Psoas muscle (tissue), 8 donors: ENCODE data around the gene PIP4K2C. TPM values are rescaled to one million over a fixed set of nuclear protein-coding genes. Genes with fewer than 3 reads are reported as not detected.

Source experiments
- ATAC-seq, 4 donors: fragments of 200-7000 bp; cut with Tn5 transposase; one replicate each; pipeline ENCODE4 v1.9.1; 2020; ENCODE audit warnings: moderate library complexity in 3 of 4, mild to moderate bottlenecking in 2 of 4
- DNase-seq, 2 donors: peaks; one replicate each; pipeline ENCODE4 v3.0.0-alpha.2; 2020
- H3K27ac ChIP-seq: fragments of 200-600 bp; one replicate; pipeline ENCODE4 v1.8.0; 2022
- H3K27me3 ChIP-seq, 3 donors: fragments of 200-600 bp in 1 of 3; one replicate each; pipeline versions ENCODE4 v1.6.1 to v1.8.0; 2013 to 2022; ENCODE audit warnings: low read length in 2 of 3, mild to moderate bottlenecking in 2 of 3, moderate library complexity in 1 of 3; ENCODE audit not compliant: insufficient read depth in 3 of 3
- H3K36me3 ChIP-seq, 2 donors: fragments of 200-600 bp in 1 of 2; one replicate each; pipeline versions ENCODE4 v1.6.1 to v1.8.0; 2013 to 2022; ENCODE audit warnings: low read depth in 1 of 2, mild to moderate bottlenecking in 1 of 2, moderate library complexity in 1 of 2; ENCODE audit not compliant: insufficient read depth in 1 of 2
- H3K4me1 ChIP-seq: fragments of 200-600 bp; one replicate; pipeline ENCODE4 v1.8.0; 2022
- H3K4me3 ChIP-seq: fragments of 200-600 bp; one replicate; pipeline ENCODE4 v1.8.0; 2022; ENCODE audit warnings: mild to moderate bottlenecking
- H3K9me3 ChIP-seq: fragments of 200-600 bp; one replicate; pipeline ENCODE4 v1.8.0; 2022
- CTCF ChIP-seq: fragments of 200-600 bp; IDR thresholded peaks from one replicate; pipeline ENCODE4 v1.8.0; 2022; ENCODE audit warnings: antibody characterized with exemption
- WGBS, 3 donors: extraction: QIAGEN DNeasy Blood & Tissue Kit; methylation state at CpG; one replicate each; pipeline versions ENCODE4 v1.1.6 to v1.1.7; 2013; 5-methylcytosine and 5-hydroxymethylcytosine counted together
- intact Hi-C, 2 donors: fragments of 100-400 bp; cut with DNase I; formaldehyde crosslinking; loops; one replicate each; pipeline versions ENCODE4 v1.11.0 to v1.14.2; 2022
- polyA plus RNA-seq, 3 donors: library from polyadenylated mRNA; stranded (reverse); fragments of 200-250 nt; gene quantifications; one replicate each; pipeline ENCODE4 v1.2.3, GENCODE V29; 2013
- total RNA-seq, 4 donors: library from RNA; stranded (reverse); fragmentation: NEBNext Ultra II Directional in 2 of 4; extraction: Animal tissue kit (Norgen Biotek cat#: 25700) in 2 of 4; gene quantifications; one replicate each; pipeline versions ENCODE4 v1.2.1 to v1.2.4, GENCODE V29; 2021 to 2023
- donor health status: healthy with polysubstance abuse.
- donor health status: DM: no; HTN: no; CAD: no; lungs with moderate emphysema.
- donor health status: Bipolar disorder and iron deficiency.
- donor health status: healthy.
- donor health status: DM: yes; HTN: yes; CAD: no.
- donor health status: DM: no; HTN: no; CAD: no.
- donor health status: DM: no; HTN: no; CAD: no.
- donor health status: DM: yes; HTN: yes; CAD: no.

The PIP4K2C gene
- total and polyA plus RNA-seq, 7 donors = 7.7 to 16.4 (median 10.1) TPM

DNA sequence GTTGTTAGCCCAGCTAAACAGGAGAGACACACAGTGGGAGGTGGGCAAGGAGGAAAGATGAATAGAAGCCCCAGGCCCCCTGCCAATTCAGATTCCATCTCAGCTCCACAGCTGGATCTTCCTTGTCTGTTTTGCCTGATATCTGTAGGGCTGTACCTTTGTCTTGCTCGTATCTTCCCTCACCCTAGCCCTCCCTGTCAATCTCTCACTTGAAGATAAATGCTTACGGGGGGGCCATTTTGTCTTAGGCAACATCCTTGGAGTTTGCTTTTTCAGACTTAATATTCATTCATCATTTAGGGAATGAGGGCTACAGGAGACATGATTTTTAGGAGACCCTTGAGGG lies 38.7 kb upstream of the PIP4K2C start:
- ATAC-seq (no peak), DNase-seq (no peak)
- Histone ChIP-seq H3K9me3 (no peaks in the 10 kb centered on the region), H3K36me3 (no peaks in the 10 kb centered on the region), H3K4me3 (no peak overlapping the region), H3K27ac (no peak overlapping the region), H3K4me1 (peaks cover 3% of the 10 kb centered on the region), H3K27me3 (peaks cover 0 to 29% (median 10%) of the 10 kb centered on the region in 3 donors)
- no peak for TF ChIP-seq CTCF
- intact Hi-C loops = no loop called here
- 83 to 94% (median 88%) methylated on average over 2 of the region's 2 CpGs for WGBS, 3 donors

DNA sequence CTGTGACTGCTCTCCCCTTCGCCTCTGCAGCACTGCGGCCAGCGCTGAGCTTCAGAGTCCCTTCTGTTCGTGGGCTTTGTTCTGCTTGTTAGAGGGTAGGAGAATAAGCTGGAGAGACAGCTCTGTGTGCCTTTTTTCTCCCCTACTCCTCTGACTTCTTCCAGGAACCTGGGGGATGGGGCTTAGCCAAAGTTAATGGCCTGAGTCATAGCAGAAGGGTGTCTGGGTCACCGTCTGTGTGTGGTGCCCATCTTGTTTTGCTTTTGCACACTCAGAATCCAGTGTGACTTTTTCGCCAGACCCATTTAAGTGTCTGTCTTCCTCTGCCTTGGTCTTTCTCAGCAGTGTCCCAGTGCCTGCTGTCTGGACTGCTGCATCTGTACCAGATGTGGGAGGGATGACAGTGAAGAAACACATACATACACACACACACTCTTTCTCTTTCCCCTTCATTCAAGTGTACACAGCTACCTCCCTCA lies 38.1 kb upstream of the PIP4K2C start:
- DNase-seq (no peak), ATAC-seq (no peak)
- Histone ChIP-seq H3K9me3 (no peaks in the 10 kb centered on the region), H3K4me3 (no peak overlapping the region), H3K36me3 (no peaks in the 10 kb centered on the region), H3K27ac (no peak overlapping the region), H3K4me1 (peaks cover 3% of the 10 kb centered on the region), H3K27me3 (peaks cover 0 to 29% (median 10%) of the 10 kb centered on the region in 3 donors)
- intact Hi-C loops = no loop called here
- TF ChIP-seq CTCF = no peak
- WGBS, 3 donors = 40 to 54% (median 52%) methylated on average over 6 of the region's 6 CpGs

- Histone ChIP-seq H3K36me3 (no peaks in the 10 kb centered on the region), H3K27ac (no peak overlapping the region), H3K27me3 (peaks cover 0 to 25% (median 10%) of the 10 kb centered on the region in 3 donors), H3K4me1 (peaks cover 3% of the 10 kb centered on the region), H3K9me3 (no peaks in the 10 kb centered on the region), H3K4me3 (no peak overlapping the region)
- intact Hi-C loops = no loop called here
- ATAC-seq = no peak
- DNase-seq = no peak
- WGBS, 3 donors = 28 to 33% (median 31%) methylated on average over 7 of the region's 7 CpGs
- no peak for TF ChIP-seq CTCF
These were observed 37.4 kb upstream of the PIP4K2C start for GRCh38 chr12:57553343-57554202.

DNA sequence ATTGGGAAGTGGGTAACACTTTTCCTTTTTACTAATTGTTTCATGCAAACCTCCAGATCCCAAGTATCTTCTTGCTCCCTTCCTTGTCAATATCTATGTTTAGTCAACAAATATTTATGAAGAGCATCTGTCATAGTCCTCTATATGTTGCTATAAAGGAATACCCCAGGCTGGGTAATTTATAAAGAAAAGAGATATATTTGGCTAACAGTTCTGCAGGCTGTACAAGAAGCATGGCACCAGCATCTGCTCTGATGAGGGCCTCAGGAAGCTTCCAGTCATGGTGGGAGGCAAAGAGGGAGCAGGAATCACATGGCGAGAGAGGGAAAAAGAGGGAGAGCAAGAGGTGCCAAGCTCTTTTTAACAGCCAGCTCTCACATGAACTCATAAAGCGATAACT lies 36.5 kb upstream of the PIP4K2C start:
- Histone ChIP-seq H3K36me3 (no peaks in the 10 kb centered on the region), H3K27me3 (peaks cover 0 to 16% (median 6%) of the 10 kb centered on the region in 3 donors), H3K4me3 (no peak overlapping the region), H3K27ac (no peak overlapping the region), H3K9me3 (no peaks in the 10 kb centered on the region), H3K4me1 (peaks cover 3% of the 10 kb centered on the region)
- no peak for DNase-seq
- no peak for ATAC-seq
- no peak for TF ChIP-seq CTCF
- WGBS, 3 donors = 83 to 95% (median 85%) methylated on average over 2 of the region's 2 CpGs
- intact Hi-C loops = no loop called here
